Measurements from ENCODE around the gene CIAO3. TPM values are rescaled to one million over a fixed set of nuclear protein-coding genes. Genes with fewer than 3 reads are reported as not detected.

The CIAO3 gene
- total and polyA plus RNA-seq, 2 donors (not counting 1 experiment from before 2014, with no cell fraction given): 59.4 to 68.4 TPM

GRCh38 chr16:760545-761343, 19.9 kb upstream of the CIAO3 start, which contains the start of gene MSLN:
TSS of gene MSLN (plus strand) at chr16:760734. CDS start at chr16:762681, 1,947 bp downstream.
- Mint-ChIP-seq H3K4me1 (no peaks in the 10 kb centered on the region), H3K9me3 (ENCODE audit: insufficient read depth) (peaks cover 3% of the 10 kb centered on the region), H3K27ac (no peak within 1 kb of the TSS), H3K4me3 (no peak within 1 kb of the TSS), H3K27me3 (peaks cover 14% of the 10 kb centered on the region)
- H3K36me3 ChIP-seq (replicated peaks in 1 of 2; ENCODE audit: control extremely low read depth in 1 of 2, control insufficient read depth in 1 of 2, extremely low read depth in 1 of 2, insufficient read depth in 2 of 2, low read length in 1 of 2): no peaks in the 10 kb centered on the region
- no peaks in the 10 kb centered on the region for H3K79me2 ChIP-seq (ENCODE audit: control insufficient read depth, insufficient read depth, low read length)
- no peaks in the 10 kb centered on the region for H3K4me1 ChIP-seq (ENCODE audit: control insufficient read depth in 2 of 2, insufficient read depth in 2 of 2, low read length in 2 of 2)
- no peak within 1 kb of the TSS for H2AFZ ChIP-seq (ENCODE audit: insufficient read depth, low read depth, low read length, poor library complexity, severe bottlenecking)
- no peak for TF ChIP-seq EZH2 (IDR thresholded peaks at IDR 0.05; ENCODE audit: borderline replicate concordance, insufficient read depth, low read depth, low read length, poor library complexity, severe bottlenecking)
- no peak for TF ChIP-seq CTCF (IDR thresholded peaks at IDR 0.05)
- H3K27ac ChIP-seq (ENCODE audit: low read length in 2 of 2): no peak within 1 kb of the TSS
- no peak within 1 kb of the TSS for H3K9ac ChIP-seq (ENCODE audit: low read length)
- ChIA-PET POLR2A (no interaction called here), CTCF (no interaction called here)
- no peak within 1 kb of the TSS for H3K4me3 ChIP-seq (ENCODE audit: control extremely low read depth in 1 of 5, extremely low read depth in 1 of 5, insufficient read depth in 1 of 5, low read depth in 2 of 5, low read length in 4 of 5)
- no peaks in the 10 kb centered on the region for H4K20me1 ChIP-seq (ENCODE audit: control insufficient read depth, insufficient read depth, low read length, poor library complexity, severe bottlenecking)
- peaks cover 0 to 2% (median 0%) of the 10 kb centered on the region in 4 experiments for H3K27me3 ChIP-seq (replicated peaks in 1 of 4; ENCODE audit: control extremely low read depth in 1 of 4, control insufficient read depth in 3 of 4, insufficient read depth in 4 of 4, low read length in 3 of 4)
- intact Hi-C loops (cut with micrococcal nuclease): no loop called here
- WGBS (ENCODE audit: insufficient coverage): 89% methylated on average over 37 of the region's 37 CpGs
- ATAC-seq (ENCODE audit: low read depth) (no peak), DNase-seq (no peak)
- no peak within 1 kb of the TSS for H3K4me2 ChIP-seq (replicated peaks; ENCODE audit: low read depth, low read length, poor library complexity, severe bottlenecking)
- H3K9me3 ChIP-seq (ENCODE audit: control extremely low read depth in 1 of 3, control insufficient read depth in 2 of 3, insufficient read depth in 1 of 3, low read length in 2 of 3): peaks cover 0 to 4% (median 0%) of the 10 kb centered on the region in 3 donors

DNA sequence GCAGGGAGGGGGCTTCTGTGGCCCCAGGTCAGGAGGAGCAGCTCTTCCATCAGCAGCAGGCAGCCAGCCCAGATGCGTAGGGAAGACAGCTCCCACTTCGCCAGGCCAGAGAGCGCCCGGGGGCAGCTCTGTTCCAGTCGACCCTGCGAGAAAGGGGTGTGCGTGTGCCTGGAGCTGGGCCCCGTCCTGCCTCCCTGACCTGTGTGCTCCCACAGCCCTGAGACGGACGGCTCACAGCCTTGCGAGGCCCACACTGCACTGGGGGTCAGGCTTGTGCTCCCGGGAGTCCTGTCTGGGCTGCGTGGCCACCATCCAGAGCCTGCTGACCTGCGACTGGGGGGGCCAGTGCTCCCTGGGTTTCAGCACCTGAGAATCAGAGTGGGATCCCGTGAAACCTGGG, 19.3 kb upstream of the CIAO3 start:
- no peak overlapping the region for H3K4me3 ChIP-seq (ENCODE audit: control extremely low read depth in 1 of 5, extremely low read depth in 1 of 5, insufficient read depth in 1 of 5, low read depth in 2 of 5, low read length in 4 of 5)
- intact Hi-C loops (cut with micrococcal nuclease): no loop called here
- H3K9me3 ChIP-seq (ENCODE audit: control extremely low read depth in 1 of 3, control insufficient read depth in 2 of 3, insufficient read depth in 1 of 3, low read length in 2 of 3): peaks cover 0 to 4% (median 0%) of the 10 kb centered on the region in 3 donors
- H3K27ac ChIP-seq (ENCODE audit: low read length in 2 of 2): no peak overlapping the region
- Mint-ChIP-seq H3K27me3 (peaks cover 14% of the 10 kb centered on the region), H3K4me1 (no peaks in the 10 kb centered on the region), H3K27ac (no peak overlapping the region), H3K9me3 (ENCODE audit: insufficient read depth) (peaks cover 3% of the 10 kb centered on the region), H3K4me3 (no peak overlapping the region)
- peaks cover 0 to 1% of the 10 kb centered on the region in 2 donors for H3K4me1 ChIP-seq (ENCODE audit: control insufficient read depth in 2 of 2, insufficient read depth in 2 of 2, low read length in 2 of 2)
- WGBS (ENCODE audit: insufficient coverage): 87% methylated on average over 15 of the region's 15 CpGs
- no peak for DNase-seq
- no peaks in the 10 kb centered on the region for H4K20me1 ChIP-seq (ENCODE audit: control insufficient read depth, insufficient read depth, low read length, poor library complexity, severe bottlenecking)
- ATAC-seq (ENCODE audit: low read depth): no peak
- H3K9ac ChIP-seq (ENCODE audit: low read length): no peak overlapping the region
- H3K4me2 ChIP-seq (replicated peaks; ENCODE audit: low read depth, low read length, poor library complexity, severe bottlenecking): no peak overlapping the region
- H3K79me2 ChIP-seq (ENCODE audit: control insufficient read depth, insufficient read depth, low read length): no peaks in the 10 kb centered on the region
- no peaks in the 10 kb centered on the region for H3K36me3 ChIP-seq (replicated peaks in 1 of 2; ENCODE audit: control extremely low read depth in 1 of 2, control insufficient read depth in 1 of 2, extremely low read depth in 1 of 2, insufficient read depth in 2 of 2, low read length in 1 of 2)
- H3K27me3 ChIP-seq (replicated peaks in 1 of 4; ENCODE audit: control extremely low read depth in 1 of 4, control insufficient read depth in 3 of 4, insufficient read depth in 4 of 4, low read length in 3 of 4): peaks cover 0 to 2% (median 0%) of the 10 kb centered on the region in 4 experiments
- ChIA-PET CTCF (no interaction called here), POLR2A (no interaction called here)
- TF ChIP-seq CTCF (IDR thresholded peaks at IDR 0.05) (no peak), EZH2 (IDR thresholded peaks at IDR 0.05; ENCODE audit: borderline replicate concordance, insufficient read depth, low read depth, low read length, poor library complexity, severe bottlenecking) (no peak)
- no peak overlapping the region for H2AFZ ChIP-seq (ENCODE audit: insufficient read depth, low read depth, low read length, poor library complexity, severe bottlenecking)
